Measurements from ENCODE around the gene BABAM2. TPM values are rescaled to one million over a fixed set of nuclear protein-coding genes. Genes with fewer than 3 reads are reported as not detected.
"Not testable (repeated sequence)": the region's sequence is repeated elsewhere in the genome, so short reads cannot be mapped to it uniquely, and the experiment has no call there.

BABAM2 gene
- total RNA-seq, 4 donors from 2014 or later: 23.7 to 41.1 (median 27.9) TPM

GRCh38 chr2:27967076-27967475, 76.5 kb downstream of the BABAM2 start:
- peaks cover 12% of the 10 kb centered on the region for H3K4me1 ChIP-seq
- DNase-seq (ENCODE audit: low spot score in 2 of 2): no peak
- H3K9me3 ChIP-seq: no peaks in the 10 kb centered on the region
- TF ChIP-seq EP300 (IDR thresholded peaks at IDR 0.05): no peak
- no peak for TF ChIP-seq POLR2A (IDR thresholded peaks at IDR 0.05)
- TF ChIP-seq POLR2AphosphoS5 (IDR thresholded peaks at IDR 0.05): no peak
- TF ChIP-seq CTCF (IDR thresholded peaks at IDR 0.05): no peak
- H3K4me3 ChIP-seq: no peak overlapping the region
- H3K36me3 ChIP-seq: no peaks in the 10 kb centered on the region
- WGBS: 78% methylated on average over 4 of the region's 4 CpGs
- no peaks in the 10 kb centered on the region for H3K27me3 ChIP-seq
- no peak overlapping the region for H3K27ac ChIP-seq

- H3K36me3 ChIP-seq; H3K4me3 ChIP-seq; H3K27ac ChIP-seq; H3K27me3 ChIP-seq; DNase-seq (ENCODE audit: low spot score in 2 of 2); H3K9me3 ChIP-seq: not testable (repeated sequence)
- 96% methylated on average over 4 of the region's 4 CpGs for WGBS
- H3K4me1 ChIP-seq: peaks cover 12% of the 10 kb centered on the region
Measured at GRCh38 chr2:27968045-27968444, 77.5 kb downstream of the BABAM2 start.

- not testable (repeated sequence) for H3K36me3 ChIP-seq; H3K27me3 ChIP-seq; H3K27ac ChIP-seq; DNase-seq (ENCODE audit: low spot score in 2 of 2); H3K4me3 ChIP-seq; H3K9me3 ChIP-seq
- H3K4me1 ChIP-seq: peaks cover 12% of the 10 kb centered on the region
- WGBS: 97% methylated on average over 2 of the region's 2 CpGs
Measured at GRCh38 chr2:27968957-27969356, 78.4 kb downstream of the BABAM2 start.

GRCh38 chr2:27972311-27972710, 81.8 kb downstream of the BABAM2 start:
- WGBS: 83% methylated on average over 2 of the region's 2 CpGs

GRCh38 chr2:27973592-27973991, 83.1 kb downstream of the BABAM2 start:
- 95% methylated on average over 3 of the region's 3 CpGs for WGBS
- Histone ChIP-seq H3K4me3 (no peak overlapping the region), H3K4me1 (no peaks in the 10 kb centered on the region), H3K9me3 (no peaks in the 10 kb centered on the region), H3K27ac (no peak overlapping the region), H3K27me3 (no peaks in the 10 kb centered on the region), H3K36me3 (no peaks in the 10 kb centered on the region)
- no peak for DNase-seq (ENCODE audit: low spot score in 2 of 2)
- TF ChIP-seq CTCF (IDR thresholded peaks at IDR 0.05): no peak
- no peak for TF ChIP-seq POLR2A (IDR thresholded peaks at IDR 0.05)
- no peak for TF ChIP-seq POLR2AphosphoS5 (IDR thresholded peaks at IDR 0.05)
- TF ChIP-seq EP300 (IDR thresholded peaks at IDR 0.05): no peak

More at GRCh38 chr2:27972311-27972710, 81.8 kb downstream of the BABAM2 start:
- no peaks in the 10 kb centered on the region for H3K4me1 ChIP-seq
- no peaks in the 10 kb centered on the region for H3K36me3 ChIP-seq
- TF ChIP-seq EP300 (IDR thresholded peaks at IDR 0.05) (no peak), POLR2AphosphoS5 (IDR thresholded peaks at IDR 0.05) (no peak), CTCF (IDR thresholded peaks at IDR 0.05) (no peak), POLR2A (IDR thresholded peaks at IDR 0.05) (no peak)
- no peak overlapping the region for H3K4me3 ChIP-seq
- H3K27ac ChIP-seq: no peak overlapping the region
- DNase-seq (ENCODE audit: low spot score in 2 of 2): no peak
- no peaks in the 10 kb centered on the region for H3K27me3 ChIP-seq
- no peaks in the 10 kb centered on the region for H3K9me3 ChIP-seq

- TF ChIP-seq EP300 (IDR thresholded peaks at IDR 0.05) (no peak), POLR2AphosphoS5 (IDR thresholded peaks at IDR 0.05) (no peak), CTCF (IDR thresholded peaks at IDR 0.05) (no peak), POLR2A (IDR thresholded peaks at IDR 0.05) (no peak)
- H3K36me3 ChIP-seq: no peaks in the 10 kb centered on the region
- H3K4me3 ChIP-seq: no peak overlapping the region
- 97% methylated on average over 1 of the region's 1 CpG for whole genome bisulfite sequencing
- no peak overlapping the region for H3K27ac ChIP-seq
- DNase-seq (ENCODE audit: low spot score in 2 of 2): no peak
- no peaks in the 10 kb centered on the region for H3K9me3 ChIP-seq
- H3K27me3 ChIP-seq: no peaks in the 10 kb centered on the region
- H3K4me1 ChIP-seq: no peaks in the 10 kb centered on the region
Measured at GRCh38 chr2:27976308-27976707, 85.8 kb downstream of the BABAM2 start.
